ENCODE results near the gene OCEL1. TPM values are rescaled to one million over a fixed set of nuclear protein-coding genes. Genes with fewer than 3 reads are reported as not detected.
A peak's percentile ranks its signal among the peaks of the same experiment; 100 is the strongest.

The OCEL1 gene
- total RNA-seq, 1 experiment from 2014 or later: 25.7 TPM

DNA sequence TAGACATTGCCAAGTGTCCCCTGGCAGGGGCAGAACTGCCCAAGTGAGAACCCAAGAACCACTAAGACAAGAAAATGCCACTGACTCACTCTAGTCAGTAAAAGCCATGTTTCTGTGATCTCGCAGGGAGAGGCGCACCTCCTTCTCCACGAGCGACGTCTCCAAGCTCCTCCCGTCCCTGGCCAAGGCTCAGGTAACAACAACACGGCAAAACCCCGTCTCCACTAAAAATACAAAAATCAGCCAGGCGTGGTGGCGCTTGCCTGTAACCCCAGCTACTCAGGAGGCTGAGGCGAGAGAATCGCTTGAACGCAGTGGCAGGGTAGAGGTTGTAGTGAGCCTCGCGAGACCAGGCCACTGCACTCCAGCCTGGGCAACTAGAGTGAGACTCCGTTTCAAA, 28.4 kb upstream of the OCEL1 start:
- no peak for DNase-seq
- TF ChIP-seq, protein P1, sequence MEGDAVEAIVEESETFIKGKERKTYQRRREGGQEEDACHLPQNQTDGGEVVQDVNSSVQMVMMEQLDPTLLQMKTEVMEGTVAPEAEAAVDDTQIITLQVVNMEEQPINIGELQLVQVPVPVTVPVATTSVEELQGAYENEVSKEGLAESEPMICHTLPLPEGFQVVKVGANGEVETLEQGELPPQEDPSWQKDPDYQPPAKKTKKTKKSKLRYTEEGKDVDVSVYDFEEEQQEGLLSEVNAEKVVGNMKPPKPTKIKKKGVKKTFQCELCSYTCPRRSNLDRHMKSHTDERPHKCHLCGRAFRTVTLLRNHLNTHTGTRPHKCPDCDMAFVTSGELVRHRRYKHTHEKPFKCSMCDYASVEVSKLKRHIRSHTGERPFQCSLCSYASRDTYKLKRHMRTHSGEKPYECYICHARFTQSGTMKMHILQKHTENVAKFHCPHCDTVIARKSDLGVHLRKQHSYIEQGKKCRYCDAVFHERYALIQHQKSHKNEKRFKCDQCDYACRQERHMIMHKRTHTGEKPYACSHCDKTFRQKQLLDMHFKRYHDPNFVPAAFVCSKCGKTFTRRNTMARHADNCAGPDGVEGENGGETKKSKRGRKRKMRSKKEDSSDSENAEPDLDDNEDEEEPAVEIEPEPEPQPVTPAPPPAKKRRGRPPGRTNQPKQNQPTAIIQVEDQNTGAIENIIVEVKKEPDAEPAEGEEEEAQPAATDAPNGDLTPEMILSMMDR (conservative IDR thresholded peaks at IDR 0.05): no peak
- H3K23me2 ChIP-seq (ENCODE audit: insufficient read length, low read depth, low read length, poor library complexity, severe bottlenecking): no peaks in the 10 kb centered on the region
- no peak overlapping the region for H3K23ac ChIP-seq (ENCODE audit: insufficient read length, low read depth, low read length)
- no peak overlapping the region for H3K14ac ChIP-seq (ENCODE audit: insufficient read depth, low read length)
- H3K36me3 Mint-ChIP-seq (ENCODE audit: insufficient read depth in 1 of 3, low read depth in 3 of 3): peaks cover 54 to 64% (median 61%) of the 10 kb centered on the region in 3 experiments
- no peak overlapping the region for H2BK12ac ChIP-seq (ENCODE audit: insufficient read length, low read depth, low read length)
- no peak overlapping the region for H3K18ac ChIP-seq (ENCODE audit: insufficient read length, low read depth, low read length)
- no peaks in the 10 kb centered on the region for H3K79me2 ChIP-seq (ENCODE audit: insufficient read depth, low read length)
- no peak overlapping the region for H4K5ac ChIP-seq (ENCODE audit: insufficient read length, low read depth, low read length)
- H3T11ph ChIP-seq (ENCODE audit: low read length): no peak overlapping the region
- H4K20me1 ChIP-seq (ENCODE audit: control insufficient read depth, insufficient read depth, insufficient read length): no peaks in the 10 kb centered on the region
- H3K4me2 ChIP-seq (ENCODE audit: insufficient read depth, insufficient read length, low read length): no peak overlapping the region
- H3K9ac ChIP-seq (ENCODE audit: extremely low read depth, insufficient read length, low read length): no peak overlapping the region
- H3K27me3 Mint-ChIP-seq (ENCODE audit: low read depth): no peaks in the 10 kb centered on the region
- no peaks in the 10 kb centered on the region for H3K9me3 ChIP-seq (ENCODE audit: control insufficient read depth, low read depth, low read length)
- H3K4me1 Mint-ChIP-seq: no peaks in the 10 kb centered on the region
- no peak overlapping the region for H2BK120ac ChIP-seq (ENCODE audit: low read depth, low read length, poor library complexity, severe bottlenecking)
- no peak overlapping the region for H2BK15ac ChIP-seq (ENCODE audit: low read depth, low read length)
- H4K91ac ChIP-seq (ENCODE audit: insufficient read length, low read depth, low read length): no peak overlapping the region
- no peak overlapping the region for H2BK5ac ChIP-seq (ENCODE audit: insufficient read length, low read length)
- H3K9me3 Mint-ChIP-seq: no peaks in the 10 kb centered on the region
- H2AFZ ChIP-seq (ENCODE audit: low read length): no peak overlapping the region
- no CpG with 5 or more reads among the region's 16 CpGs for whole genome bisulfite sequencing (ENCODE audit: extremely low coverage, insufficient read length, low lambda C conversion rate)
- H2BK20ac ChIP-seq (ENCODE audit: low read depth, low read length, poor library complexity, severe bottlenecking): no peak overlapping the region
- H3K4me1 ChIP-seq (ENCODE audit: insufficient read depth, low read length): no peaks in the 10 kb centered on the region
- no peak overlapping the region for H3K4ac ChIP-seq (ENCODE audit: low read depth, low read length)
- H3K79me1 ChIP-seq (ENCODE audit: insufficient read depth, low read depth, low read length, poor library complexity, severe bottlenecking): no peaks in the 10 kb centered on the region
- H3K27ac Mint-ChIP-seq: peak overlapping the region in 1 of 3 experiments; percentile 49; a peak in 2 of 7 replicates
- H3K56ac ChIP-seq (ENCODE audit: insufficient read length, low read depth, low read length): no peak overlapping the region
- H2AK5ac ChIP-seq (ENCODE audit: insufficient read length, low read length): no peak overlapping the region
- H4K8ac ChIP-seq (replicated peaks; ENCODE audit: insufficient read length, low read depth, low read length): no peak overlapping the region
- no peak overlapping the region for H3K4me3 Mint-ChIP-seq
- H3K27me3 ChIP-seq (ENCODE audit: insufficient read depth, low read length): no peaks in the 10 kb centered on the region
- H3K27ac ChIP-seq (ENCODE audit: insufficient read length, low read depth, low read length): no peak overlapping the region

All from H9 (cell line).